Bronchial epithelial cell (primary cell): Measurements from ENCODE around the gene CCDC137. TPM values are rescaled to one million over a fixed set of nuclear protein-coding genes. Genes with fewer than 3 reads are reported as not detected.

Experiments used
- DNase-seq: peaks from one replicate; pipeline ENCODE4 v3.0.0-alpha.2; 2010; ENCODE audit warnings: low read depth
- FAIRE-seq: peaks from 2 replicates; lab custom pipeline; 2011; peaks lifted over from hg19 to GRCh38; lab: Jason Lieb, UNC
- H3K27me3 ChIP-seq: 2 replicates; pipeline ENCODE4 v1.5.1; 2011; ENCODE audit warnings: low read length; ENCODE audit not compliant: control insufficient read depth, insufficient read depth
- H3K36me3 ChIP-seq: 2 replicates; pipeline ENCODE4 v1.5.1; 2011; ENCODE audit warnings: low read length; ENCODE audit not compliant: control insufficient read depth, insufficient read depth
- H3K4me3 ChIP-seq: 2 replicates; pipeline ENCODE4 v1.5.1; 2011; ENCODE audit warnings: mild to moderate bottlenecking, low read depth, low read length, control low read depth
- total RNA-seq: library from RNA; depleted of rRNA; stranded (reverse); fragments of >200 nt; gene quantifications from 2 replicates; pipeline ENCODE4 v1.2.1, GENCODE V29; 2014
- TF ChIP-seq, protein P1 (sequence below): IDR thresholded peaks from 2 replicates; pipeline ENCODE4 v1.5.1; 2011; ENCODE audit warnings: mild to moderate bottlenecking, moderate library complexity, low read length, control low read depth, inconsistent platforms; ENCODE audit not compliant: insufficient read depth, severe bottlenecking

The CCDC137 gene
- total RNA-seq, 1 donor from 2014 or later = 6.8 TPM

DNA sequence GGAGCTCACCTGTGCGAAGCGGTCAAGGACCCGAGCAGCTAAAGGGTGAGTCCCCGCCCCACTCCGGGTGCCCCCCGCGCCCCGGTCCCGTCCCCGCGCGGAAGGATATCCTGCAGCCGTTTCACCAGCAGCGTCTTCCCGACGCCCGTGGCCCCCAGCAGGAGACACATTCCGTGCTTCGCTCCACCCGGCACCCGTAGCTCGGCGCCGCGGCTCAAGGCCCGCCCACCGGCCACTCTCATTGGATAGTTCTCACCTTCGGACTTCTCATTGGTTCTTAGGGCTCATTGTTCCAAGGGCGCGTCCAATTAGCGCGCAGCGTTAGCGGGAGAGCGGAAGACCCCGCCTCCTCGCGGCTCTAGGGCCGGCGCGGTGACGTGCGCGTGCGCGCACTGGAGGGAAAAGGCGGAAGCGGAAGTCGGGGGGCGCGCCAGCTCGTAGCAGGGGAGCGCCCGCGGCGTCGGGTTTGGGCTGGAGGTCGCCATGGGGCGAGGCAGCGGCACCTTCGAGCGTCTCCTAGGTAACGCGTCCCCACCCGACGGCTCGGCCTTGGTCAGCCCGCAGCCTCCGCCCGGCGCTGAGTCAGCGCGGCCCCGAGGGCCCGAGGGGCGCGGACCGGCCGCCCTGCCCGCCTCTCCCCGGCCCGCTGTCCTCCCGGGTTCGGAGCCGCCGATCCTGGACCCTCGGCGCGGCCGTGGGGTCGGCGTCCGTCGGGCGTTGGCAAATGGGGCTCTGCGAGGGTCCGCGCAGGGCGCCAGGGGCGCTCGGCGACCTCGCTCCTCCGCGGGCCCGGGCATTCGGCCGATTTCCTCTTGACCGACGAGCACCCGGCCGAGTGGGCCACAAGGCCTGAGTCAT, 17.3 kb downstream of the CCDC137 start, which contains the start of the genes ARL16 and HGS:
Gene ARL16 (minus strand): TSS at position 214 of the 858 bp plus-strand sequence. CDS start 44 bp downstream, at position 170.
Gene HGS (plus strand): TSS at position 428 of the 858 bp plus-strand sequence. CDS start 56 bp downstream, at position 484.
- TF ChIP-seq, protein P1, sequence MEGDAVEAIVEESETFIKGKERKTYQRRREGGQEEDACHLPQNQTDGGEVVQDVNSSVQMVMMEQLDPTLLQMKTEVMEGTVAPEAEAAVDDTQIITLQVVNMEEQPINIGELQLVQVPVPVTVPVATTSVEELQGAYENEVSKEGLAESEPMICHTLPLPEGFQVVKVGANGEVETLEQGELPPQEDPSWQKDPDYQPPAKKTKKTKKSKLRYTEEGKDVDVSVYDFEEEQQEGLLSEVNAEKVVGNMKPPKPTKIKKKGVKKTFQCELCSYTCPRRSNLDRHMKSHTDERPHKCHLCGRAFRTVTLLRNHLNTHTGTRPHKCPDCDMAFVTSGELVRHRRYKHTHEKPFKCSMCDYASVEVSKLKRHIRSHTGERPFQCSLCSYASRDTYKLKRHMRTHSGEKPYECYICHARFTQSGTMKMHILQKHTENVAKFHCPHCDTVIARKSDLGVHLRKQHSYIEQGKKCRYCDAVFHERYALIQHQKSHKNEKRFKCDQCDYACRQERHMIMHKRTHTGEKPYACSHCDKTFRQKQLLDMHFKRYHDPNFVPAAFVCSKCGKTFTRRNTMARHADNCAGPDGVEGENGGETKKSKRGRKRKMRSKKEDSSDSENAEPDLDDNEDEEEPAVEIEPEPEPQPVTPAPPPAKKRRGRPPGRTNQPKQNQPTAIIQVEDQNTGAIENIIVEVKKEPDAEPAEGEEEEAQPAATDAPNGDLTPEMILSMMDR = no peak
- peaks cover 35% of the 10 kb centered on the region for H3K36me3 ChIP-seq
- FAIRE-seq (no peak), DNase-seq (peak; percentile 94)
- H3K27me3 ChIP-seq = no peaks in the 10 kb centered on the region
- H3K4me3 ChIP-seq = peak within 1 kb of the TSS; percentile 96

DNA sequence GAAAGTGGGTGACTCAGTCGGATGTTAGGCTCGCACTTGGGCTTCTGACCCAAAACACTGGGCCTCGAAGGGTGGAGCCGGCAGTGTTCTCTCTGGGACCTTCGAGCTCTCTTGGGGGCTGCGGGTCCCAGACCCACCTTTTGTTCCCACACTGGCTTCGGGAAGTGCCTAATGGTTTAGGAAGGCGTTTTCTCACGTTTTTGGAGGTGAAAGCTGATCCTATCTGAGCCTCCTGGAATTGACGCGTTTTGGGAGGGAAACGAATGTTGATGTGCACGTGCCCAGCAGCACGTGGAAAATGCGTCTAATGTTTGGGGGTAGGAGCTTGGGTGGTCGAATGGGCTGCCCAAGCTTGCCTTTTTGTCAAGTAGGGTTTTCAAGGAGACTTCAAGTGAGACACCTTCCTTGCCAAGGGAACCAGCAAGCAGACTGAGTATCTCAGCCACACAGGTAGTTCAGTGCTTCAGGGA, 17.9 kb downstream of the CCDC137 start:
- FAIRE-seq = no peak
- TF ChIP-seq, protein P1 = no peak
- Histone ChIP-seq H3K36me3 (peaks cover 39% of the 10 kb centered on the region), H3K27me3 (no peaks in the 10 kb centered on the region), H3K4me3 (peak overlapping the region; percentile 96)
- peak; percentile 76 for DNase-seq

DNA sequence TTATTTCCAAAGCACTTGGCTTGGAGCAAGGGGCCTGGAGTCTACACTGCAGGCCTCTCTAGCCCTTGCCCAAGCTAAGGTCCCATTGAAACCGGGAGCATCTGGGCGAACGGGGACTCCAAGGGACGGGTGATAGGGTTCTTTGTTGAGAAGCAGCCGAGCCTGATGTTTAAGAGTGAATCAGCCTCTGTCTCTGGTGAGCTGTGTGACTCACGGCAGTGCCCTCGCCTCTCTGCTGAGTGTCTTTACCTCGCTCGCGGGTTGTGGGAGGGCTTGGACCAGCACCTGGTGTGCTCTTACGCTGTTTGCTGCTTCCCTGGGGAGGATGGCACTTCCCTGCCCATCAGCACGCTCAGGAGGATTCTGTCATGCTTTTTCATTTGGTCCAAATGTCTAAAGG, 18.6 kb downstream of the CCDC137 start:
- DNase-seq (peak; percentile 85), FAIRE-seq (no peak)
- H3K4me3 ChIP-seq = peak overlapping the region; percentile 96
- TF ChIP-seq, protein P1 = no peak
- H3K36me3 ChIP-seq = peaks cover 43% of the 10 kb centered on the region
- H3K27me3 ChIP-seq = no peaks in the 10 kb centered on the region

DNA sequence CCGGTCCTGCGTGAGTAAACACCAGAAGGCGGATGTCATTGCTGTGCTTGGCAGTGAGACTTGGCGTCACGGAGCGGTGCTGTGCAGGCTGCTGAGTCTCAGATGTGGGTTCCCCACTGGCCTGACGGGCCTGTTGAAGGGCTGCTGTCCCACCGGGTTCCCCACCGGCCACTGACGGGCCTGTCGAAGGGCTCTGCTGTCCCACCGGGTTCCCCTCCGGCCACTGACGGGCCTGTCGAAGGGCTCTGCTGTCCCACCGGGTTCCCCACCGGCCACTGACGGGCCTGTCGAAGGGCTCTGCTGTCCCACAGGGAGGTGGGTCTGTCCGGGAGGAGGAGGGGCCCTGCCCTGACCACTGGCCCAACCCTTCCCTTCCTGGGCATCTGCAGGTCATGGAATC, 20.1 kb downstream of the CCDC137 start:
- FAIRE-seq = no peak

DNA sequence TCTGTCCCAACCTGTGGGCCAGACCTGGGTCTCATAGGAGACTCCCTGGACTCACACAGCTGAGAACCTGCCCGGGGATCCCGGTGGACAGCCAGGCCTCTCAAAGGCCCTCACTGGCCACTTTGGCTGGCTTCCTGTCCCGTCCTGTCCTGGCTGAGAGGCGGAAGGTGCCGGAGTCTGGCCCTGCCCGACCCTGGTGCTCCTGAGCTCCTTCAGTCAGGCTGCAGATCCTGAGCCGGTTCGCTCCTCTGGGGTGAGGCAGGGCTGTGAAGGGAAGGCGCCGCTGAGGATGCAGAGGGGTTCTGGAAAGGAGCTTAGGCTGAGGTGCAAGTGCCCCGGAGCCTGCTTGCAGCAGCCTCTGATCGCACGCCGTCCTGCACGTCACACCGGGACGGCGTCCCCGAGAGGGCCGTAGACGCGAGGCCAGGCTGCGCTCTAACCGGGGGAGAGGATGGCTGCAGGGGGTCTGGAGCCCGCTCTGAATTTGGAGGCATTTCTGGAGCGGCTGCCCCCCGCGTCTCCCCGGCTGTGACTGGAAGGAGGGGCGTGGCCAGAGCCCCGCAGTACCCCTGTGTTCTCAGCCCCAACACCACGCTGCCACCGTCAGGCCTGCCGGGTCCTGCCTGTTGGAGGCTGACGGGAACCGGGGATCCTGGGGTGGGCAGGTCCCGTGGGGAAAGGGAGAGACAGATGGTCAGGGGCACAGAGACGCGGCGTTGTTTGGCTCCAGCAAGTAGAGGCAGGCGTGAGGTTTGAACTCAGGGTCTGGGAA, 21.4 kb downstream of the CCDC137 start:
- DNase-seq (no peak), FAIRE-seq (no peak)
- Histone ChIP-seq H3K4me3 (no peak overlapping the region), H3K36me3 (peaks cover 52% of the 10 kb centered on the region), H3K27me3 (no peaks in the 10 kb centered on the region)
- TF ChIP-seq, protein P1 = no peak

More for the DNA sequence above, 20.1 kb downstream of the CCDC137 start:
- Histone ChIP-seq H3K4me3 (no peak overlapping the region), H3K36me3 (peaks cover 46% of the 10 kb centered on the region), H3K27me3 (no peaks in the 10 kb centered on the region)
- TF ChIP-seq, protein P1 = no peak
- DNase-seq = no peak
